HEK293 (cell line): ENCODE results near the gene SLC47A2.
"Not testable (repeated sequence)": the region's sequence is repeated elsewhere in the genome, so short reads cannot be mapped to it uniquely, and the experiment has no call there.

ENCODE experiments used
- CTCF ChIA-PET: fragments of 350-600 bp; formaldehyde crosslinking; extraction: SDS; loops from one replicate; lab custom pipeline; 2021; ENCODE audit warnings: antibody characterized with exemption; lab: Yijun Ruan, JAX
- POLR2A ChIA-PET: fragments of 300-600 bp; formaldehyde crosslinking; extraction: SDS; loops from one replicate; lab custom pipeline; 2020; ENCODE audit warnings: antibody characterized with exemption, inconsistent platforms; lab: Yijun Ruan, JAX
- H3K27ac ChIP-seq: fragments of 200-500 bp; sonication (Bioruptor generic); 2 replicates; pipeline ENCODE4 v1.5.1; 2014; ENCODE audit warnings: low read depth, low read length, control low read depth, inconsistent platforms; ENCODE audit errors: extremely low read depth
- H3K36me3 ChIP-seq, 2 experiments: fragments of 200-500 bp in 1 of 2; sonication (Bioruptor generic) in 1 of 2; 1 replicate in 1 of 2; 2 replicates in 1 of 2; pipeline ENCODE4 v1.5.1; 2014 to 2017; ENCODE audit warnings: inconsistent platforms in 2 of 2, low read length in 2 of 2; ENCODE audit not compliant: control insufficient read depth in 2 of 2, insufficient read depth in 1 of 2
- H3K4me1 ChIP-seq: fragments of 200-500 bp; sonication (Bioruptor generic); 2 replicates; pipeline ENCODE4 v1.5.1; 2014; ENCODE audit warnings: mild to moderate bottlenecking, low read length, inconsistent platforms; ENCODE audit not compliant: control insufficient read depth, insufficient read depth
- H3K4me3 ChIP-seq: 2 replicates; pipeline ENCODE4 v1.5.1; 2011; ENCODE audit warnings: low read depth, mild to moderate bottlenecking, control low read depth, low read length, moderate library complexity
- H3K9me3 ChIP-seq: fragments of 200-500 bp; sonication (Bioruptor generic); 2 replicates; pipeline ENCODE4 v1.5.1; 2014; ENCODE audit warnings: low read depth, low read length, inconsistent platforms; ENCODE audit not compliant: control insufficient read depth, insufficient read depth
- KLF1 ChIP-seq: fragments of 450-650 bp; formaldehyde crosslinking; IDR thresholded peaks from 2 replicates; pipeline ENCODE4 v1.5.1; 2016; ENCODE audit warnings: missing biosample characterization, missing genetic modification characterization
- SETDB1 ChIP-seq: IDR thresholded peaks from one replicate; pipeline ENCODE4 v1.6.1; 2017; ENCODE audit warnings: mild to moderate bottlenecking, low read length, moderate library complexity, mixed read lengths; ENCODE audit not compliant: insufficient read length
- ZBTB1 ChIP-seq: fragments of 450-650 bp; formaldehyde crosslinking; IDR thresholded peaks from 2 replicates; pipeline ENCODE4 v1.5.1; 2016; ENCODE audit warnings: missing biosample characterization, missing genetic modification characterization
- ZFP69B ChIP-seq: fragments of 450-650 bp; formaldehyde crosslinking; IDR thresholded peaks from 2 replicates; pipeline ENCODE4 v1.5.1; 2016; ENCODE audit warnings: missing biosample characterization, missing genetic modification characterization
- ZNF112 ChIP-seq: fragments of 450-650 bp; formaldehyde crosslinking; IDR thresholded peaks from 2 replicates; pipeline ENCODE4 v1.5.0; 2017; ENCODE audit warnings: missing biosample characterization, missing genetic modification characterization
- ZNF138 ChIP-seq: fragments of 450-650 bp; formaldehyde crosslinking; IDR thresholded peaks from 2 replicates; pipeline ENCODE4 v1.5.1; 2016; ENCODE audit warnings: missing biosample characterization, missing genetic modification characterization, borderline replicate concordance
- ZNF2 ChIP-seq: fragments of 450-650 bp; formaldehyde crosslinking; IDR thresholded peaks from 2 replicates; pipeline ENCODE4 v1.5.1; 2016; ENCODE audit warnings: missing biosample characterization, missing genetic modification characterization
- ZNF280C ChIP-seq: fragments of 450-650 bp; formaldehyde crosslinking; IDR thresholded peaks from 2 replicates; pipeline ENCODE4 v1.5.1; 2016; ENCODE audit warnings: missing biosample characterization, missing genetic modification characterization
- ZNF350 ChIP-seq: fragments of 450-650 bp; formaldehyde crosslinking; IDR thresholded peaks from 2 replicates; pipeline ENCODE4 v1.5.0; 2017; ENCODE audit warnings: missing biosample characterization, mild to moderate bottlenecking, missing genetic modification characterization
- ZNF416 ChIP-seq: fragments of 450-650 bp; formaldehyde crosslinking; IDR thresholded peaks from 2 replicates; pipeline ENCODE4 v1.5.1; 2016; ENCODE audit warnings: missing biosample characterization, missing genetic modification characterization
- ZNF433 ChIP-seq: fragments of 450-650 bp; formaldehyde crosslinking; IDR thresholded peaks from 2 replicates; pipeline ENCODE4 v1.5.1; 2016; ENCODE audit warnings: missing biosample characterization, missing genetic modification characterization, low read depth
- ZNF571 ChIP-seq: fragments of 450-650 bp; formaldehyde crosslinking; IDR thresholded peaks from 2 replicates; pipeline ENCODE4 v1.5.0; 2017; ENCODE audit warnings: missing biosample characterization, missing genetic modification characterization
- ZNF621 ChIP-seq: fragments of 450-650 bp; formaldehyde crosslinking; IDR thresholded peaks from 2 replicates; pipeline ENCODE4 v1.5.1; 2017; ENCODE audit warnings: missing biosample characterization, missing genetic modification characterization
- ZNF624 ChIP-seq: fragments of 450-650 bp; formaldehyde crosslinking; IDR thresholded peaks from 2 replicates; pipeline ENCODE4 v1.5.1; 2017; ENCODE audit warnings: missing biosample characterization, missing genetic modification characterization
- ZNF639 ChIP-seq: fragments of 450-650 bp; formaldehyde crosslinking; IDR thresholded peaks from 2 replicates; pipeline ENCODE4 v1.5.1; 2016; ENCODE audit warnings: missing biosample characterization, missing genetic modification characterization
- ZNF670 ChIP-seq: fragments of 450-650 bp; formaldehyde crosslinking; IDR thresholded peaks from 2 replicates; pipeline ENCODE4 v1.5.1; 2016; ENCODE audit warnings: missing biosample characterization, missing genetic modification characterization, low read depth
- ZNF791 ChIP-seq: fragments of 450-650 bp; formaldehyde crosslinking; IDR thresholded peaks from 2 replicates; pipeline ENCODE4 v1.5.1; 2016; ENCODE audit warnings: missing biosample characterization, missing genetic modification characterization
- ZXDB ChIP-seq: fragments of 450-650 bp; formaldehyde crosslinking; IDR thresholded peaks from 2 replicates; pipeline ENCODE4 v1.5.1; 2016; ENCODE audit warnings: missing biosample characterization, missing genetic modification characterization
- TF ChIP-seq, protein P1 (sequence below): fragments of 450-650 bp; formaldehyde crosslinking; optimal IDR thresholded peaks from 2 replicates; pipeline ENCODE3; 2016; ENCODE audit warnings: missing biosample characterization, mild to moderate bottlenecking, missing genetic modification characterization

Gene SLC47A2

DNA sequence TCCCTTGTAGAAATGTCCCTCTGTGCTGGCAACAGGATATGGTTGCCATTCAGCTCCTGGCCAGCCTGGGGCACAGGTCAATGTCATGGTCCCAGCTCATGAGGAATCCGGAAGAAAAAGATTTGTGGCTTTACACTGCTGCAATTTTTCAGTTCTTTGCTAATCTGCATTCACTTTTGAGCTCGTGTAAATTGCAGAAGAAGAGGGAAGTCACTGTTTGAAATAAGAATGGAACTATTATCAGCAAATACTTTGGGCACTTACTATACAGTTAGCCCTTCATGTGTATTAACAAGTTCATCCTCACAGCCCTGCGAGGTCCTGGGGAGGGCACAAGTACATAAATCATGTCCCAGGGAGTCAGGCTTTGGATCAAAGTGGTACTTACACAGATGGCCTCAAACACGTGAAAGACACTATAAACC is 14.2 kb downstream of the SLC47A2 start:
- Histone ChIP-seq H3K9me3 (no peaks in the 10 kb centered on the region), H3K27ac (no peak overlapping the region), H3K36me3 (no peaks in the 10 kb centered on the region), H3K4me3 (no peak overlapping the region), H3K4me1 (no peaks in the 10 kb centered on the region)
- ChIA-PET POLR2A (interaction anchor here (0.6 to 0.8 kb wide), 3 partner anchors 21 to 1472 kb away, joined by 3 to 4 read pairs (median 3); no protein-coding TSS in a partner anchor), CTCF (interaction anchor here (1.0 to 1.1 kb wide), 2 partner anchors 61 to 64 kb away, joined by 3 to 4 read pairs; no protein-coding TSS in a partner anchor)
- TF ChIP-seq ZNF791 = no peak
- TF ChIP-seq ZNF621 (tag by site-specific recombination) = no peak
- no peak for TF ChIP-seq ZNF138 (tag by site-specific recombination)
- no peak for TF ChIP-seq KLF1 (tag by site-specific recombination)
- no peak for TF ChIP-seq ZNF112 (tag by site-specific recombination)
- TF ChIP-seq ZNF2 (tag by site-specific recombination) = no peak
- TF ChIP-seq ZFP69B (tag by site-specific recombination) = no peak
- TF ChIP-seq, protein P1, sequence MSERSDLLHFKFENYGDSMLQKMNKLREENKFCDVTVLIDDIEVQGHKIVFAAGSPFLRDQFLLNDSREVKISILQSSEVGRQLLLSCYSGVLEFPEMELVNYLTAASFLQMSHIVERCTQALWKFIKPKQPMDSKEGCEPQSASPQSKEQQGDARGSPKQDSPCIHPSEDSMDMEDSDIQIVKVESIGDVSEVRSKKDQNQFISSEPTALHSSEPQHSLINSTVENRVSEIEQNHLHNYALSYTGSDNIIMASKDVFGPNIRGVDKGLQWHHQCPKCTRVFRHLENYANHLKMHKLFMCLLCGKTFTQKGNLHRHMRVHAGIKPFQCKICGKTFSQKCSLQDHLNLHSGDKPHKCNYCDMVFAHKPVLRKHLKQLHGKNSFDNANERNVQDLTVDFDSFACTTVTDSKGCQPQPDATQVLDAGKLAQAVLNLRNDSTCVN (tag by site-specific recombination) = no peak
- no peak for TF ChIP-seq ZNF280C (tag by site-specific recombination)
- TF ChIP-seq ZNF670 = no peak
- no peak for TF ChIP-seq ZXDB (tag by site-specific recombination)
- no peak for TF ChIP-seq ZNF624 (tag by site-specific recombination)
- no peak for TF ChIP-seq ZNF350 (tag by site-specific recombination)

- no peaks in the 10 kb centered on the region; a peak in 2 of 3 replicates for H3K36me3 ChIP-seq
- H3K9me3 ChIP-seq = no peaks in the 10 kb centered on the region
- POLR2A ChIA-PET = no interaction called here
- H3K4me1 ChIP-seq = no peaks in the 10 kb centered on the region
- TF ChIP-seq SETDB1 (peak; percentile 64), ZNF571 (tag by site-specific recombination) (no peak), ZBTB1 (no peak), ZNF639 (tag by site-specific recombination) (no peak), ZNF416 (tag by site-specific recombination) (no peak), ZNF433 (tag by site-specific recombination) (no peak)
- TF ChIP-seq, all 188 proteins: peak for 1
- CTCF ChIA-PET = no interaction called here
- no peak overlapping the region for H3K27ac ChIP-seq
- no peak overlapping the region for H3K4me3 ChIP-seq
These were observed 29.8 kb downstream of the SLC47A2 start for GRCh38 chr17:19686400-19687090.

- H3K27ac ChIP-seq, H3K4me1 ChIP-seq, CTCF ChIA-PET, H3K4me3 ChIP-seq, POLR2A ChIA-PET, H3K36me3 ChIP-seq, H3K9me3 ChIP-seq: not testable (repeated sequence)
These were observed 31.3 kb downstream of the SLC47A2 start for GRCh38 chr17:19684909-19685580.
